Gastroesophageal sphincter (tissue), 3 donors: Measurements from ENCODE around the gene NEDD4L.
"Not testable (repeated sequence)": the region's sequence is repeated elsewhere in the genome, so short reads cannot be mapped to it uniquely, and the experiment has no call there.

ENCODE experiments used
- POLR2AphosphoS5 ChIP-seq: sonication (generic); formaldehyde crosslinking; IDR thresholded peaks from one replicate; pipeline ENCODE4 v1.6.1; 2017; ENCODE audit warnings: antibody characterized with exemption
- TF ChIP-seq, protein P1 (sequence below), 4 experiments: fragments of 200-600 bp in 2 of 4; fragments of 450-650 bp in 2 of 4; sonication (generic) in 1 of 4; IDR thresholded peaks; one replicate each; pipeline ENCODE4 v1.5.1; 2017 to 2019; ENCODE audit warnings: antibody characterized with exemption in 4 of 4, mild to moderate bottlenecking in 2 of 4, moderate library complexity in 2 of 4

DNA sequence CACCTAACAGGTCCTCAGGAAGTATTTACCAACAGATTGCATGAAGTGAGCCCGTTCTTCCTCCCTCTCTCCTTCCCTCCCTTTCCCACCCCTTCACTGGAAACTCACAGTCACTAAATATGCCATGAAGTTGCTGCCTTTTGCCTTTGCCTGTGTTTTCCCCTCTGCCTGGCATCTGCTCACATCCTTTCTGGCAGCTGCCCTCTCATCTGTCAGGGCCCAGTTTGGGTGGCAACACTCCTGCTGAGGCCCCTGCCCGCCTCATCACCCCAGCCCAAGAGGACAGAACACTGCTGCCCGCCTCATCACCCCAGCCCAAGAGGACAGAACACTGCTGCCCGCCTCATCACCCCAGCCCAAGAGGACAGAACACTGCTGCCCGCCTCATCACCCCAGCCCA is 126.0 kb downstream of the NEDD4L start:
- TF ChIP-seq, protein P1, sequence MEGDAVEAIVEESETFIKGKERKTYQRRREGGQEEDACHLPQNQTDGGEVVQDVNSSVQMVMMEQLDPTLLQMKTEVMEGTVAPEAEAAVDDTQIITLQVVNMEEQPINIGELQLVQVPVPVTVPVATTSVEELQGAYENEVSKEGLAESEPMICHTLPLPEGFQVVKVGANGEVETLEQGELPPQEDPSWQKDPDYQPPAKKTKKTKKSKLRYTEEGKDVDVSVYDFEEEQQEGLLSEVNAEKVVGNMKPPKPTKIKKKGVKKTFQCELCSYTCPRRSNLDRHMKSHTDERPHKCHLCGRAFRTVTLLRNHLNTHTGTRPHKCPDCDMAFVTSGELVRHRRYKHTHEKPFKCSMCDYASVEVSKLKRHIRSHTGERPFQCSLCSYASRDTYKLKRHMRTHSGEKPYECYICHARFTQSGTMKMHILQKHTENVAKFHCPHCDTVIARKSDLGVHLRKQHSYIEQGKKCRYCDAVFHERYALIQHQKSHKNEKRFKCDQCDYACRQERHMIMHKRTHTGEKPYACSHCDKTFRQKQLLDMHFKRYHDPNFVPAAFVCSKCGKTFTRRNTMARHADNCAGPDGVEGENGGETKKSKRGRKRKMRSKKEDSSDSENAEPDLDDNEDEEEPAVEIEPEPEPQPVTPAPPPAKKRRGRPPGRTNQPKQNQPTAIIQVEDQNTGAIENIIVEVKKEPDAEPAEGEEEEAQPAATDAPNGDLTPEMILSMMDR (IDR thresholded peaks at IDR 0.05), result not testable (repeated sequence)
- TF ChIP-seq POLR2AphosphoS5, result not testable (repeated sequence)
